SHP77 treated with DMSO at 0.1 percent for 48 hours (cell line): Measurements from ENCODE around the gene MCF2L2.

Experiments used
- DNase-seq: peaks from one replicate; lab custom pipeline; 2025; lab: John Stamatoyannopoulos, UW

MCF2L2 gene

DNA sequence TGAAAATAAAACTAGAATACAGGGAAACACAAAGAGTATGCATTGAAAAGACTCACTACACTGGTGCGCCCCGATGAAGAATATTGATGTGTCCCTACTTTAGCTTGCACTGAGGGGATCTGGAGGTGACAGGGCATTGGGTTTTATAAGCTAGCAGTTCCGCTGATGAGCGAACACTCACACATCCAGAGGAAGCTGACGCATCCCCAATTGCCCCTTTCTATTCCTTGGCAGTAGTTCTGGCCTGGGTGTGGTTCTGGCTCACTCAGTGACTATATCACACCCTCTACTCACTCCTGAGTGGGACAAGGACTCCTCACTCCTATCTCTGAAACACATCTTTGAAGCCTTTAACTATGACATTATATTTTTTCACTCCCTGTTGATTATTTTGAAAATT is 104.3 kb downstream of the MCF2L2 start:
- DNase-seq = no peak

DNA sequence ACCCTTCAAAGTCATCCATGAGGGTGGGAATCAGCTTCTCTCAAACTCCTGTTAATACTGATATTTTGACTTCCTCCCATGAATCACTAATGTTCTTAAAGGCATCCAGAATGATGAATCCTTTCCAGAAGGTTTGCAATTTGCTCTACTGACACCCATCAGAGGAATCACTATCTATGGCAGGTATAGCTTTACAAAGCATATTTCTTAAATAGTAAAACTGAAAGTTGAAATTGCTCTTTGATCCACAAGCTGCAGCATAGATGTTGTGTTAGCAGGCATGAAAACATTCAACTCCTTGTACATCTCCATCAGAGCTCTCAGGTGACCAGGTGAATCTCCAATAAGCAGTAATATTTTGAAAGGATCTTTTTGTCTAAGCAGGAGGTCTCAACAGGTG is 109.0 kb downstream of the MCF2L2 start:
- DNase-seq = no peak

DNA sequence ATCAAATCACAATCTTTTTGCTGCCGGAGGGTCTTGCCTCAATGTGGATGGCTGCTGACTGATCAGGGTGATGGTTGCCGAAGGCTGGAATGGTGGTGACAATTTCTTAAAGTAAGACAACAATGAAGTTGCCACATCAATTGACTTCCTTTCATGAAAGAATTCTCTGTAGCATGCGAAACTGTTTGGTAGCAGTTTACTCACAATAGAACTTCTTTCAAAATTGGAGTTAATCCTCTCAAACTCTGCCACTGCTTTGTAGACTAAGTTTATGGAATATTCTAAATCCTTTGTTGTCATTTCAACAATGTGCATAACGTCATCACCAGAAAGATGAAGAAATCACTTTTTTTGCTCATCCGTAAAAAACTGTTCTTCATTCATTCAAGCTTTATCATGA is 109.5 kb downstream of the MCF2L2 start:
- DNase-seq = no peak

DNA sequence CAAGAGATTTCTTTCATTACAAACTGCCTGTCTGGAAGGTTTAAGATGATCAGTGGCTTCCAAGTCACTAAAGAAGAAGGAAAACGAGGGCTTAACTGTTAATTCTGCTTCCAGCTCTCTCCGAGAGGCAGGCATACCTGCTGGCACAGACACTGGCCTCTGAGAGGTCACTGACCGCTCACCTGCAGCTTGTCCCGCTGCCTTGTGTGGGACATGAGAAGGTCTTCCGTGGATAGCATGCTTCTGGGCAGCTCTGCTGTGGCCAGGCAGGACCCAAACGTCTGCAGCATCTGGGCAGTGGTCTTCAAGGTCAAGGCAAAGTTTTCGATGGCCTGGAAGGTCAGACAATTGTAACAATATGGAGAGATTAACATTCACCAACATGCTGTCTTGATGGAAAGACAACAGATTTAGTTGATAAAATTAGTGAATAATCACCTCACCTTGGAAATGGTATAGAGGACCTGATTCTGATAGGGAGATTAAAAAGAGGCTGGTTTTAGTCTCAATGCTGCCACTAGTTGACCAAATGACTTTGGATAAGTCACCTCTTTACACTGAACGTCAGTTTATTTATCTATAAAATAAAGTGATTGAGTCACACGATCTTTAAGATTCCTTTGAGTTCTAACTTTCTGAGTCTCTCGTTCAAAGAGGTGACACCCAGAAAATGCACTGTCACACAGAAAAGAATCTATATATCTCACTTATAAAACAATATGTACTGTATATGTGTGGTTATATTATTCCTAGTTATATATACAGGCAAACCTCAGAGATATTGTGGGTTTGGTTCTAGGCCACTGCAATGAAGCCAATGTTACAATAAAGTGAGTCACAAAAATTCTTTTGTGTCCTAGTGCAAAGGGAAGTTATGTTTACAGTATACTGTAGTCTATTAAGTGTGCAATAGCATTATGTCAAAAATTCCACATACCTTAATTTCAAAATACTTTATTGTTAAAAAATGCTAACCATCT is 110.2 kb downstream of the MCF2L2 start:
- no peak for DNase-seq

DNA sequence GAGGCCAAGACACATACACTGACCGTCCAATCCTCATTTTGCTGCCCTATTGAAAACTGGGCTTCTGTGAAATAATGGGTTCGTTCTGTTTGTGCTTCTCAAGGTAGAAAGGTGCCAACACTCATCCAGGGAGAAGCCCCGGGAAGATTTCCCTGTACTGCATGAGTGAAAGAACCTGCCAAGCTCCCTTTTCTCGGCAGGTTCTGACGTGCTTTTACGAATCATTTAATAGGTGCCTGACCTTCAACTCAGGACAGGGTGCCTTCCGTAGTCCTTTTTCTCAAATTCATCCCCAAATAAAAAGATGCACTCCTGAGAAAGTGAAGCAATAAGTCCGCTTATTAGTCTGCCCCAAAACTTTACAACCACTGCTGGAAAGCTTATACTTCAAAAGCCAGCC is 111.1 kb downstream of the MCF2L2 start:
- DNase-seq = no peak

DNA sequence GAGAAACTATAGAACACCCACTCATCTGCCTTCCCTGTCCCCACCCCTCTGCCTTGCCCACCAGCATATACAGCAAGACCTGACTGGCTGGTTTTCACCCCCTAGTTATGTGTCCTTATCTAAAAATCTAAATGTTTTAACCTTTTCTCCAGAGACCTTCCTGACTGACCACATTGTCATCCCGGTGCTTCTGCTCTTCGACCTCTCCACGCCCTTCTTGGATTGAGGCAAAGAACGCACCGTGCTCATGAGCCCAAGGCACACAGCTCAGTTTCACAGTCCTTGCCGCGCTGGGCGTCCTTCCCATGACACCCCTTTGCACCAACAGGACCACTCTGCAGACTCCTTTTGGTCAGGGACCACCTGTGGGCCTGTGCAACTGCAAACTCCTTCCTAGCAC is 112.7 kb downstream of the MCF2L2 start:
- no peak for DNase-seq

DNA sequence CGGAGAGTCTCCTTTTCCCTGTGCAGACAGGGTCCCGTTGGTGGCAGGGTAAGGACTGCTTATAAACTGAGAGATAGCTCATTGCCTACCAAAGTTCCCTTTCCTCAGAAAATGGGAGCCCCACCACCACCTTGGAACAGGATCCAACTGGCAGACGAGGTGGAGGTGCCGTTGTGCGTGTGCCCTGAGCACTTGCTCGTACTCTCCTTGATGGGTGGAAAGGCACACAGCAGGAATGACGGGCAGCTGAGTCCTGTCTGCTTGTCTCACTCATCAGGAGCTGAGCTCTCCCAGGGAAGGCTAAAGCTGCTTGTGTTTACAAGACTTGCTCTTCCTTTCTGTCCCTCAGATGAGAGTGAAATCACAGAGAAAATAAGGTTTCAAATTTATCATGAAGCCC is 114.7 kb downstream of the MCF2L2 start:
- DNase-seq = no peak

DNA sequence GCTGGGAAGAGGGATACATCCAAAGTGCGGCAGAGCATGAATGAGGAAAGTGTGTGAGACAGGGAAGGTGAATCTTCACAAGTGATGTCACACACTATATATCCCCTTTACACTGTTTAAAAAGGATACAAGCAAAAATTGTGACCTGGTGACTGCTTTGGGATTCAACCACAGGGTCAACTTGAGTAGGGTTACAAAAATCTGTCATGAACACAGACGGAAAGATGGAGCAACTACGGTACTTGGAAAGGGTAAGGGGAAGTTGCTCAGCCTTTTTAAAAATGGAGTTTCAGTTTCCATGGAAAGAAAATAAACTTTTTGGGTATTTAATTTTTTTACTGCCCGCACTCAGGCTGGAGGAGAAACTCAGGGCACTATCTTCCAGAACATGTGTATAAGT is 115.1 kb downstream of the MCF2L2 start:
- DNase-seq = no peak

DNA sequence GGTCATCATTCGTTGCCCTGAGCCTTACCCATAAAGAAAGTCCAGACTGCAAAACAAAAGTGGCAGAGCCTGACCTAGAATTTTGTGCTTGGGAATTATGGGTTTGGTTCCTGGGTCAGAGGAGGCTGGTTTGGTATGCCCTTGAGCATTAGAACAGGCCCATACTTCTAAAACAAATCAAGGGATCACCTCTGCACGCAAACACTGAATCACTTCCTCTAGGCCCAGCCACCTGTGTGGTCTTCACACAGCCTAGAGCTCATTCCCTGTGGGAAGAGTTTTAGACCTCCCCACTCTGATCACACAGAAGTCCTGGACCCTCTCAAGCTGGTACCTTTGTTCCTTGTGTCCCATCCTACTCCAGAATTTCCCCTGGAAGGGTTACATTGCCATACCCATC is 116.0 kb downstream of the MCF2L2 start:
- no peak for DNase-seq

DNA sequence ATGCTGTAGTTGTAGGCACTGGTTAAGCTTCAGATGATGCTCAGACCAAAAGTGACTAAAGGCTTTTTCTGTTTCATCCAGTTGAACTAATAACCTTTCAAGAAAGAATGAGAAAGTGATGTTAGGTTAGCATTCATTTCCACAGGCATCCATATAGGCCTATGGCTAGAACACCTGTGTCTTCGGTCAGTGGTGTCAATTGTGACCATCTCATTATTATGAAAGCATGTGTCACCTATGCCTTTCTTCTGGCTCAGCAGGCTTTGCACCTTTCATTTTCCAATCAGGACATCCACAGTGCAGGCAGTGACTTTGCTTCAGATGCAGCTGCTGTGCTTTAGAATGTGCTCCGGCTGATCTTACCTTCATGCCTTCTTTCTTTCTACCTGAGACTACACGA is 117.5 kb downstream of the MCF2L2 start:
- DNase-seq = no peak

DNA sequence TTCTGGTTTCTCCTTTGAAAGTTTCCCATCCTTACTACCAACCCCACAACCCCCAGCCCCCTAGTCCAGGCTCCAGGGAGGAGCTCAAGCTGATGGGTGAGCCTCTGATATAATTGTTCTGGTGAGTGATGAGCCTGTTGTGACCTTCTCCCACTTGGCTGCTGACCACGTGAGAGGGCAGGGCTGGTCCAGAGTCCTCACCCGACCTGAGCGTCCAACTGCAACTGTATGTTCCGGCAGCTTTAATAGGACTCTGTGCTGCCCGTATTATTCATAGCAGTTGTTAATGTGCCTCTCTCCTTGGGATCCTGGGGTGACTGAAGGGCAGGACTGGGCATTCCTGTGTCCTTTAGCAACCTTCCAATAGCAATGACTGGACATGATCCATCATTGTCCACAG is 119.1 kb downstream of the MCF2L2 start:
- DNase-seq = no peak

DNA sequence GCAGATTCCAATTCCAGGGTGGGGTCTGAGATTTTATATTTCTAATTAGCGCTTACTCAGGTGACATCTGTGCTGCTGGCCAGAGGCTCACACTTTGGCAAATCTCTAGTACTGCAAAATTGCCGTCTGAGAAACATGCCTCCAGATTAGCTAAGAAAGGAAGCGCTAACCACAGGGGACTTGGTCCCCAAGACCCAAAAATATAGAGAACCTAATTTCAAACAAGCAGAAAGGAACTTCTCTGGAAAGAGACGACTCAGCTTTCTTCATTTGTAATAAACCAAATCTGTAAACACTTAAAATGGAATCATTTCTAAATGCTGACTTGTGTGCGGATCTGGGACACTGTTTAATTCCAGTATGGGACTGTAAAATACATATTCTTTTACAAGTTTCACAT is 119.7 kb downstream of the MCF2L2 start:
- DNase-seq = no peak

DNA sequence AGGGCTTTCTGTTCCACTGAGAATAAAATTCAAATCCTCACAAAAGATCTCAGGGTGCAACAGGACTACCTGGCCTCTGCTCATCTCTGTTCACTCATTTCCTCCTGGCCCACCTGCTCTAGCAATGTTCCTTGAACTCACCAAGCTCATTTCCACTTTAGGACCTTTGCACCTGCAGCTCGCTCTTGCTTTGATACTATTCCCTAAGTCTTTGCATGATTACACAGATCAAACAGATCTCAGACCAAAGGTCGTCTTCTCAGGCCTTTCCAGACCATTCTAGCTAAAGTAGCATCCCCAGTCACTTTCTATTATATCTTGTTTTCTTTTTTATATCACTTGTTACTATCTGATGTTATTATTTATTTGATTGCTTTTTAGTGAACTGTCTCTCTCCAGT is 120.7 kb downstream of the MCF2L2 start:
- DNase-seq = no peak

DNA sequence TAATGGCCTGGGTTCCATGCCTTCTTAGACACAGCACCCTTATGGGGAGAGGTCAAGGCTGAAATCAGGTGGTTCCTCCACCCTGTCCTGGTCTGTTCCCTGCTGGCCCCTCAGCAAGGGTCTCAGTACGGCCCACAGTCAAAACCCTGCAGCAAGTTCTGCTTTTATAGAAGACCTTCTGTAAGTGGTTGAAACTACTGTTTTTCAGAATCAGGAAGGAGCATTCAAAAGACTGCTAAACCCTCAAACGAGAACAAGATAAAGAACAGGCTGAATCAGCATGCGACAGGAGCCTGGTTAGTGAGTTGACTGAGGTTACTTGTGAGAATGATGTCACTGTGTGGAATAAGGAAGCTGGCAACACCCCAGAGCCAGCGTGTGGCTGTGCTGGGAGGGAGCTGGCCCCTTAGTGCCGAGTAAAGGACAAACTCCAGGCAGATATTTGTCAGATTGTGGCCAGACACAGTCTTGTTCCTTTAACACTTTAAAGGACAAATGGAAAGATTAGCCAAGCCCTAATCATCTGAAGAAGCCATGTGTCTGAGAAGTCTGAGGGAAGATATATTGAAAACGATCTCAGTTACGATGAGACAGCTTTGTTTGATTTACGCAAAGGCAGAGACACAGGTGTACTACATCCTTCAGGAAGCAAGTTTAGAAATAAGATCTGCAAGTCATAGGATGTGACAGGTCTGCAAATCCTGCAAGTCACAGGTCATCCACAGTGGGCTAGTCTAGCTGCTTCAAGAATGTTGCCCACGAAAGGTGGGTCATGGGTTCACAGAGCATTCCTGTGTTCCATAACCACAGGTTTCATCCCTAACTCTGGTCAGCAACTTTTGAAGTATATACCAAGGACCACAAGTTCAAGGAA is 121.4 kb downstream of the MCF2L2 start:
- no peak for DNase-seq

DNA sequence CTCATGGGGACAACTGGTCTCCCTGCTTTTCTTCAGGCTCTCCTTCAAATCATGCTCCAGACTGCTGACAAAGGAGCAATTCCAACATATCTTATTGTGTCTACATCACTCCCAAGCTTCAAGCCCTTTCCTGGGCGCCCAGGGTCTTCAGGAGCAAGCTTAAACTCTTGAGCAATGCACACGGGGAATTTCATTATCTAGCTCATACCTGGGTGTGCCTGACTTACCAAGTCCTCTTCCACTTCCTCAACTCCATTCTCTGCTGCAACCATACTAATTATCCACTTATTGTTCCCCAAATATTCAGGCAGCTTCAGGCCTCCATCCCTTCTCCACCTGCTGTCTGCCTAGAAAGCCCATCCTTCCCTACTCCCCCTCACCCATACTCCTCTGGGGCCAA is 124.7 kb downstream of the MCF2L2 start:
- DNase-seq = no peak

DNA sequence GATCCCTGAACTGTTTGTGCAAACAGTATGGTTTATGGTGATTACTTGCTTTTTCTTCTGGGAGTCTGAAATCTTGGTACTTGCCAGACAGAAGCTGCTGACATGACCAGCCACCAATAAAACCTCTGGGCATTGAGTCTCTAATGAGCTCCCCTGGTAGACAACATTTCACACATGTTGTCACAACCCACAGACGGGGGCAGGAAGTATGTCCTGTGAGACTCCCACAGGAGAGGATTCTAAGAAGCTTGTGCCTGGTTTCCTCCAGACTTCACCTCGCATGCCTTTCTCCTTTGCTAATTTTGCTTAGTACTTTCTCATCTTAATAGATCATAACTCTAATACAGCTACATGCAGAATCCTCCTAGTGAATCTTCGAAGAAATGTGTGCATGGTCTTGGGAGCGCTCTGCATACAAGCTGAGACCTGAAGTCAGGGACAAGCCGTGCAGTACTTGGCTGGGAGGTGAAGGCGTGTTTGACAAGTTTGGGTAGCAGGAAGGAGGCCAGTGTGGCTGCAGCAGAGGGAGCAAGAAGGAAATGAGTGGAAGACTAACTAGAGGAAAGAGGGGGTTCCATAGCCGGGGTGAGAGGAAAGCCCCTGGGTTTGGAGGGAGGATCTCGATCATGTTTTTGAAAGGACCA is 126.4 kb downstream of the MCF2L2 start:
- DNase-seq = no peak

DNA sequence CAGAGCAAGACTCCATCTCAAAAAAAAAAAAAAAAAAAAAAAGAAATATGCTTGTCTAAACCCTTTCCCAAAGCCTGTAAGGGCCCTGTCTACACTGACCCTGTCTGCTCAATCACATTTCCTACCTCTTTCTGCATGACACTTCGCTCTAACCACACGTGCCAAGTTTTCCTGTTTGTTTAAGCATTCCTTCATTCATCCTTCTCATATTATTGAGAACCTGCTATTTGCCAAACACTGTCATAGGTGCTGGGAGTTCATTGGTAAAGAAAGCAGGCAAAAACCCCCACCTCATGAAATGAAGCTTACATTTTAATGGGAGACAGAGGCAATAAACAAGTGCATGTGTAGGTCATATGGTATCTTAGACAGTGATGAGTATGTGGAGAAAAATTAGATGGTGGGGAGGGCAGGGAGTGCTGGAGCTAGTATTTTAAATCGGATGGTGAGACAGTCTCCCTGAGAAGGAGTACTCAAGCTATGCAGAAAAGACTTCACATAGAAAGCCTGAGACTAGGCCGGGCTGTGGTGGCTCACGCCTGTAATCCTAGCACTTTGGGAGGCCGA is 127.3 kb downstream of the MCF2L2 start:
- DNase-seq = no peak

DNA sequence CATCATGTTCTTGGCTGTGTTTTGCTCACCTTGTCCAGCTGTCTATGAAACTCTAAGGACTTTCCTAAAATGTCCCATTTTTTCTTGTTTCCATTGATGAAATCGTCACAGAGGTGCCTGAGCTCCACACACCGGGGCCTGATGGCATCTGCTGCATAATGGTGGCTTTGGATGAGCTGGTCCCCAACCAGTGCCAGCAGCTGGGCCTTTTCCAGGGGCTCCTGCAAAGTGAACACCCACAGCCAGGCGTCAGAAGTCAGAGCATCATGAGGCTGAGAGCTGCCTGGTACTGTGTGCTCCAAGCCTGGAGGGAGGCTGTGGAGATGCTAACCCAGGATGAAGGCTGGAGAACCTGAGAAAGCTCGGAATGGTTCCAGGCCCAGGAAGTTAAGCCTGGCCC is 128.4 kb downstream of the MCF2L2 start:
- DNase-seq = no peak

DNA sequence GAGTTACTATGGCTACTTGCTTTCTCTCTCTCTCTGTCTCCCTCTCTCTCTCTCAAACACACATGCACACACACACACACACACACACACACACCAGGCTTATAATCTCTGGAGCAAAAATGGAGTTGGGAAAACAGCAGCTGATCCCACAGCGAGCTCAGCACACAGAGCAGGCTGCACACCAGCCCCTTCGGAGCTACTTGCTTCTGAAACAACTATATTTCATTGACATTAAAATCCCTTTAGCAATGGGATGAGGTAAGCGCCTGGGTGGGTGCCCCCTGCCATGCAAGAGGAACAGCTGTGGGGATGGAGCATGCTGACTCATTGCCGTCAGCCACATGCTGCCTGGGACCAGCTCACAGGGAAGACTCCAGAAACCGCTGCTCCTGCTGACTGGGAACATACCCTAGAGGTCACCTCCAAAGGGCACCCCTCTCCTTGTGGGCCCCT is 129.7 kb downstream of the MCF2L2 start:
- DNase-seq = peak; percentile 82

DNA sequence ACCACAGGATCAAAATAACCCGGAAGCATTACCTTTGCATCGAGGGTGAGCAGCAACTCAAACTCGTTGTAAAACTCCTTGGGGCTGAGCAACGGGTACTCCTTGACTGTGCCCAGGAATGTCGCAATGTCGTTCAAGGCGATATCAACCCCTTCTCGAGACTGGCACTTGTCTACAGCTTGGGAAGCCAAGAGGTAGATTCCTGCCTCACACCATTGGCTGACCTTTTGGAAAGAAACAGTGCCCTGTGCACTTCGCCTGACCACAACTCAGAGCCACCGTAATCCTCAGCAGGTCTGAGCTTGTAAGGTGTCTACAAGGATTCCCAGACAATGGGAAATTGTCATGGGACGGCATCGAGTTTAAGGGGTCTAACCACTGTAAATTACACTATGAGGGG is 131.5 kb downstream of the MCF2L2 start:
- no peak for DNase-seq

DNA sequence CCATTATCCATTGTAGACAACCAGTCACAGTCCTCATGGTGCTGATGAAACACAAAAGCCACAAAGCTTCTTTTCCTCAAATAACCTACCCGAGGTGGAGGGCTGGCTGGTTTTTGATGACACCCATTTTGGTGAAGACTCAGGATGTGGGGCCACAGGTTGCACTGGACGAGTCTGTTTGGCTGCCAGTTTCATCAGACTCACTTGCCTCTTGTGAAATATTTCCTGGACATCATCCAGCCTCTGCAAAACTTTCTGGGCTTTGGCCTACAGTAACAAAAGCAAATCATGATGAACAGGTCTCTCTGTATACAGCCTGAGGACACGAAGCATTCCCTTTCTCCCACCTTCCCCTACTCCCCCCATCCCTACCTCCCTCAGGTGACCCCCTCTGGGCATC is 133.2 kb downstream of the MCF2L2 start:
- no peak for DNase-seq

DNA sequence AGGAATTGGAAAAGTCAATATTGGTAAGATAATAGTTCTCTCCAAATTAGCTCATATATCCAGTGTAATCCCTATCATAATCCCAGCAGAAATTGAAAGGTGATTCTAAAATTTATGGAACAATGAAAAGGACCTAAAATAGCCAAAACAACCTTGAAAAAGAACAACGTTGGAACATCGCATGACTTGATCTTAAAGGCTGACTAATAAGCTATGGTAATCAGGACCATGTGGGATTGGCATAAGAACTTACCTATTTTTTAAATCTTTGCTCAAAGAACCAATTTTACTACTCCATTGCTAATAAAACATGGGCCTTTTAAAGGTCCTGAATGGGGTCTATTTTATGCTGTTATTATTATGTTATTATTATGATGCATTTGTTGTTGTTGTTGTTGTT is 134.5 kb downstream of the MCF2L2 start:
- no peak for DNase-seq
